Type B pancreatic cell (in vitro differentiated cells): Measurements from ENCODE around the gene HIGD1A. TPM values are rescaled to one million over a fixed set of nuclear protein-coding genes. Genes with fewer than 3 reads are reported as not detected.
A peak's percentile ranks its signal among the peaks of the same experiment; 100 is the strongest.

Source experiments
- DNase-seq: peaks from one replicate; pipeline ENCODE4 v3.0.0; 2021; ENCODE audit warnings: mixed read lengths; ENCODE audit not compliant: unreplicated experiment; ENCODE audit errors: extremely low spot score
- H3K27ac Mint-ChIP-seq: 2 replicates; pipeline ENCODE4 v1.8.0; 2021; ENCODE audit warnings: mild to moderate bottlenecking, mixed read lengths
- H3K27me3 Mint-ChIP-seq: 2 replicates; pipeline ENCODE4 v1.8.0; 2021; ENCODE audit warnings: mixed read lengths
- H3K36me3 Mint-ChIP-seq: 2 replicates; pipeline ENCODE4 v1.8.0; 2021; ENCODE audit warnings: mixed read lengths
- H3K4me1 Mint-ChIP-seq: one replicate; pipeline ENCODE4 v1.8.0; 2021; ENCODE audit warnings: mixed read lengths; ENCODE audit not compliant: unreplicated experiment
- H3K4me3 Mint-ChIP-seq: 2 replicates; pipeline ENCODE4 v1.8.0; 2021; ENCODE audit warnings: mild to moderate bottlenecking, mixed read lengths
- H3K9me3 Mint-ChIP-seq: 2 replicates; pipeline ENCODE4 v1.8.0; 2021; ENCODE audit warnings: mixed read lengths
- CTCF ChIP-seq: fragments of 200-600 bp; sonication (generic); conservative IDR thresholded peaks from 2 replicates; pipeline ENCODE4 v1.5.0; 2021; ENCODE audit warnings: antibody characterized with exemption, mild to moderate bottlenecking
- total RNA-seq: library from RNA; stranded (reverse); gene quantifications from 2 replicates; pipeline ENCODE4 v1.2.1, GENCODE V29; 2021; ENCODE audit warnings: low replicate concordance

Gene HIGD1A
- total RNA-seq, 1 donor from 2014 or later: 100 TPM

DNA sequence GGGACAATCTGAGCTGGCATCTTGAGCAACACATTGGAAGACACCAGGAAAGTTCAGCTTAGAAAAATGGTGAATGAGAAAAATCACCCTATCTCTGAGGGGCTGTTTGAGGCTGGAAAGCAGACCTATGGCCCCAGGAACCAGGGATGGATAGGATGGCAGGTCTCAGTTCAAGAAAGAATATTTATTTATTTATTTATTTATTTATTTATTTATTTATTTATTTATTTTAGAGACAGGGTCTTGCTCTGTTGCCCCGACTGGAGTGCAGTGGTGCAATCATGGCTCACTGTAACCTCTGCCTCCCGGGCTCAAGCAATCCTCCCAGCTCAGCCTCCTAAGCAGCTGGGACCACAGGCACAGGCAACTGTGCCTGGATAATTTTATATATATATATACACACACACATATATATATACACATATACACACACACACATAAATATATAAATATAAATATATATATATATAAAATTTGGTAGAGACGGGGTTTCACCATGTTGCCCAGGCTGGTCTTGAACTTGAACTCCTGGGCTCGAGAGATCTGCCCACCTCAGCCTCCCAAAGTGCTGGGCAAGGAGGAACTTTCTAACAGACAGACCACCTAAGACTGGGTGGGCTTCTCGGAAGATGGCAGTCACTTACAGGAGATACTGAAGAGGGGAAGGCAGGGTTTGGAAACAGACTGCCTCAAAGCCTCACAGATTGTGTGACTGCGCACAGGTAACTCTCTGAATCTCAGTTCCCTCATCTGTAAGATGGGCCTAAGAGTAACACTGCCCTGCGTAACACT, 60.9 kb downstream of the HIGD1A start:
- no peaks in the 10 kb centered on the region for H3K9me3 Mint-ChIP-seq
- no peak overlapping the region for H3K27ac Mint-ChIP-seq
- TF ChIP-seq CTCF: no peak
- H3K36me3 Mint-ChIP-seq: no peaks in the 10 kb centered on the region
- peaks cover 9% of the 10 kb centered on the region for H3K27me3 Mint-ChIP-seq
- H3K4me3 Mint-ChIP-seq: no peak overlapping the region
- no peaks in the 10 kb centered on the region for H3K4me1 Mint-ChIP-seq
- no peak for DNase-seq

GRCh38 chr3:42742688-42743087, 61.6 kb downstream of the HIGD1A start:
- Mint-ChIP-seq H3K27ac (no peak overlapping the region), H3K9me3 (no peaks in the 10 kb centered on the region), H3K36me3 (no peaks in the 10 kb centered on the region), H3K27me3 (peaks cover 9% of the 10 kb centered on the region), H3K4me3 (no peak overlapping the region), H3K4me1 (no peaks in the 10 kb centered on the region)
- peak; percentile 48 for DNase-seq
- TF ChIP-seq CTCF: no peak

DNA sequence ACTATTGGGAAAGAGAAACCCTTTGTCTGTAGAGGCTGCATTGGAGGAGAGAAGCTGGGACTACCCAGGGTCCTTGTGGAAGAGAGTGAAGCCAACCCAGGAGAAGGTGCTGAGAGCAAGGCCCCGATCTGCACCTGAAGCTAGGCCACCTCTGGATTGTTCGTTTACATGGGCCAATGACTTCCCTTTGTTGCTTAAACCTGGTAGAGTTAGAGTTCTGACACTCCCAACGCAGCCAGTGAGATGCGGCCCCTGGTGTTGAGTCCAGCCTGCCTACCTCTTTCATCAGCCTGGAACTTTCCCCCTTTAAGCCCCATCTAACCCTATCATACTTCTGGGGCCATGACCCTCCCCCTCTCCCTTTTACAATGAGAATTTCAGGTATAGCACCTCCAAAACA, 62.0 kb downstream of the HIGD1A start:
- no peak for DNase-seq
- no peaks in the 10 kb centered on the region for H3K4me1 Mint-ChIP-seq
- H3K36me3 Mint-ChIP-seq: no peaks in the 10 kb centered on the region
- H3K4me3 Mint-ChIP-seq: no peak overlapping the region
- no peaks in the 10 kb centered on the region for H3K9me3 Mint-ChIP-seq
- no peak overlapping the region for H3K27ac Mint-ChIP-seq
- peaks cover 9% of the 10 kb centered on the region for H3K27me3 Mint-ChIP-seq
- no peak for TF ChIP-seq CTCF

DNA sequence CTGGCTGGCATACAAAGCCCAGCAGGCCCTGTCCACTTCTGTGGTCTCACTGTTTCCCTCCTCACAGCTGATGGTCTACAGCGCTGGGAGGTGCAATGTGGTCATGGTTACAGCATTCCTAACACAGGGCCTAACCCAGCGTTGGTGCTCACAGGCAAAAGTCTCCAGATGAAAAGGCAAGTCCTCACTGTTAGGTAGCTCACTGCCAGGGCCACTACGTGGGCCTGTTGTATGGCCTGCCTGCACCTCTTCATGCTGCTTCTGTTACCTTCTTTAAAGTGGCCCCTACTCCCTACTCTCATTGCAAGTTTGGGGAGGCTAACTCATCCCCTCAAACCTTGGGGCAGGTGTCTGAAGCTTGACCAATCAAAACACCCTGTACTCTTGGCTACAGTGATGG, 62.5 kb downstream of the HIGD1A start:
- no peaks in the 10 kb centered on the region for H3K9me3 Mint-ChIP-seq
- H3K4me3 Mint-ChIP-seq: no peak overlapping the region
- no peak overlapping the region for H3K27ac Mint-ChIP-seq
- no peaks in the 10 kb centered on the region for H3K36me3 Mint-ChIP-seq
- peaks cover 9% of the 10 kb centered on the region for H3K27me3 Mint-ChIP-seq
- no peak for DNase-seq
- no peaks in the 10 kb centered on the region for H3K4me1 Mint-ChIP-seq
- no peak for TF ChIP-seq CTCF

DNA sequence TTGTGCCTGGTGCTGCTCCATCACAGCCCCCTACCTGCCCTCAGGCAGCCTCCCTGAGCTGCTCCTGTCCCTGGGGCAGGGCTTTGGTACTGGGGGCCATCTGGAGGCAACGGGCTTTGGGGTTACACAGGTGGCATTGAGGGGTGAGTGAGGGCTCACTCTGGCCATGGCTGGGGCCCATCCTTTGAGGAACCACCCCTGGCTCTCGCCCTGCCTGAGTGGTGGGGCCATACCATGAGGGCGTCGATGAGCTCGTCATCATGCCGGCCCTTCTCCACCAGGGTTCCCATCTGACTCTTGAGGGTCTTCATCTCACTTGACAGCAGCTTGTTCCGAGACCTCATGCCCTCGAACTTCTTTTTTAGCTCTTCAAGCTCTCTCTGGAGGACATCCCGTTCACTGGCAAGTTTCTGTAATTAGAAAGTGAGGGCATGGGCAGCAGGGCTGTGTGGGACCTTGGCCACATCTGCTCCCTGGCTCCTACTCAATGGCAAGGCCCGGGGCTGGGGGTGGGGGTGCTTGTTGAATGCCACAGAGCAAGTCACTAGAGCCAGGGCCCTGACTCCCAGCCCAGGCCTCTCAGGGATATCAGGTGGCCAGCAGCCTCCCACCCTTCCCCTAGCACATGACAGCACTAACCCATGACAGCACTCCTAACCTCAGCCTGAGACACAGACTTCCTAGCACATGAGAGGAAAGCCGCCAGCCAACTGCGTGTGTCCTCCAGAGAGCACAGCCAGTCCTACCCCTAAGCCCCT, 64.7 kb downstream of the HIGD1A start:
- no peaks in the 10 kb centered on the region for H3K9me3 Mint-ChIP-seq
- no peak overlapping the region for H3K27ac Mint-ChIP-seq
- H3K4me3 Mint-ChIP-seq: no peak overlapping the region
- DNase-seq: no peak
- peaks cover 9% of the 10 kb centered on the region for H3K27me3 Mint-ChIP-seq
- no peaks in the 10 kb centered on the region for H3K36me3 Mint-ChIP-seq
- TF ChIP-seq CTCF: no peak
- no peaks in the 10 kb centered on the region for H3K4me1 Mint-ChIP-seq
